T-helper 1 cell (primary cell): ENCODE measurements around the gene RAB27A.

ENCODE experiments used
- DNase-seq, 5 donors: peaks; one replicate each; pipeline ENCODE4 v3.0.0-alpha.2; 2012 to 2020

The RAB27A gene

GRCh38 chr15:55221090-55222011, 68.3 kb downstream of the RAB27A start:
- DNase-seq: peak in 1 of 5 donors; percentile 70

GRCh38 chr15:55220606-55221005, 69.0 kb downstream of the RAB27A start:
- no peak for DNase-seq

DNA sequence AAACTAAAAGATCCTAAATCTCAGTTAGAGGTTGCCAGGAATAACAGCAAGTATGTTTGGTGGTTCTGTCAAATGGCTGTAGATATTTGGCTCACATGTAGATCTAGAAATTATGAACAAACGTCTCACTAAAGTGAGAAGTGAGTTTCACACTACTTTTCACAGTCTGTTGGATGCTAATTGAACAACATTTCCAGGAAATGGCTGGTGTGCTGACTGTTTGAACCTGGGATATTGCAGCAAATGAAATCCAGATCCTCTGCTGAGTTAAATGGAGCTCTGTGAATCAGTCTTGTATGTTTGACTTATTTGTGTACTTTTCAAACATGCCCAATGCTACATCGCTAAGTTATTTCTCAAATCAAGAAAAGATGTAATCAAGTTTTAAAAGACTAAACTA, 71.6 kb downstream of the RAB27A start:
- peak in 1 of 5 donors; percentile 68 for DNase-seq

GRCh38 chr15:55204464-55204863, 85.1 kb downstream of the RAB27A start:
- no peak for DNase-seq

DNA sequence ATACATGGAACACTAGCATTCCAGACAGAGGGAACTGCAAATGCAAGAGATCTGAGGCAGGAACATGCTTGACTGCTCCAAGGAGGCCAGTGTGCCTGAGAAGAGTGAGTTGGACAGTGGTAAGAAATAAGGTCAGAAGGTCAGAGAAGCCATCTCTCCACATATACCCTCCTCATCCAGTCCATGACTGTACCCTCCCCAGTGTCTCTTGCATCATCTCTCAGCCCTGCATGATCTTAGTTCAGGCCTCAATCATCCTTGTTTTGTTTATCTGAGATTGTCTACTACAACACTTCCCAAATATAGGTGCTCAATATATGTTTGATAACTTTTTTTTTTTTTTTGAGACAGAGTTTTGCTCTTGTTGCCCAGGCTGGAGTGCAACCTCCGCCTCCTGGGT, 87.4 kb downstream of the RAB27A start:
- no peak for DNase-seq

- no peak for DNase-seq
These were observed 90.9 kb downstream of the RAB27A start for GRCh38 chr15:55198706-55199105.

GRCh38 chr15:55197719-55198118, 91.9 kb downstream of the RAB27A start:
- no peak for DNase-seq

DNA sequence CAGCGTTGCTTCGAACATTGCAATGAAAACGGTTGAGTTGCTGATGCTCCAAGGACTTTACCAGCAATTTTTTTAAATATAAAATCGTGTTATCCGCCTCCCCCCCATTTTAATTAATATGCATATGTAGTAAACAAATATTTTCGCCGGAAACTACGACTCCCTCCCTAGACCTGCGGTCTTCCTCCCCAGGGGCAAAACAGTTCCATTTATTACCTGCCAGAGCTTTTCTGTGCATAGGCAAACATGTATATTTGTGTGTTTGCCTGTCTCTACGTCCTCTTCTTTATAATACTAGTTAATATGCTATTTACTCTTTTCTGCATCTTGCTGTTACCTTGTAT, 92.3 kb downstream of the RAB27A start:
- DNase-seq: no peak

DNA sequence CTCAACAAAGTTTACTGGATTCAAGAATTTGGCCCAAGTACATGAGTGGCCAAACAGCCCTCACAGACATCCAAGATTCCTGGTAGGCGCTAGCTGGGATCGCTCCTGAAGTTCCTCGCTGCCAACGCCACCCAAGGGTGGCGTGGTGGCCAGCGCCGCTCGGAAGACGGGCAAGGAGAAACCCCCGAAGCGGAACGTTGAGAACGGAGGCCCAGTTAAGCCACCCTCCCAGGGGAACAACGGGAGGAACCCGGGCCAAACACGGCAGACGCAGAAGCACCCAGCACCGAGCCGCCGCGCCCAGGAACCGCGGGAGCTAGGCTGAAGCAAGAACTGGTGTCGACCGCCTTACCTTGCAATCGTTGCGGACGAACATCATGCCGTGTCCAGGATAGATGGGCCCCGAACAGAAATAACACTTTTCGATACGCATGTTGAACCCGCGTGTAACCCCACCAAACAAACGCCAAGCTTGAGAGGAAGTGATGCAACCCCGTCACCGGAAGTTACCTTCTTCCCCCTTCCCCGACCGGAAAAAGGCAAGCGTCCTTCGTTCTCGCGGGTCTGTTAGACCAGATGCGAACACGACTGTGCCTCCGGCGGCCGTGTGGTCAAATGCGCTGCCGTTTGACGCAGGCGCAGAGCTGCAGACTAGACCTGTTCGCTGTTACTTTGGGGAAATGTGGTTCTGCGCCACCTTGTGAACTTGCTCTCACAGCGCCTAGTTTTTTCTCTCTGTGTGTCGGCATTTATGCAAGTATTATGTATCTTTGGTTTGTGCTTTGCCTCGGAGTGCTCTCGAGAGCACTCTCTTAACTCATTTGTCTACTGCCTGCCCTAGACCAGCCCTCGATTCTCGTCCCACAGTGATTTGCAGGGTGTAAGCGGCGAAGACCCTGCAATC, 92.9 kb downstream of the RAB27A start, which contains the start of gene RSL24D1:
Gene RSL24D1, minus strand, starts transcription at position 484 of the 904 bp plus-strand sequence. Its CDS starts 51 bp downstream, at position 433.
- DNase-seq: peak; percentile 92 to 98 (median 94)

DNA sequence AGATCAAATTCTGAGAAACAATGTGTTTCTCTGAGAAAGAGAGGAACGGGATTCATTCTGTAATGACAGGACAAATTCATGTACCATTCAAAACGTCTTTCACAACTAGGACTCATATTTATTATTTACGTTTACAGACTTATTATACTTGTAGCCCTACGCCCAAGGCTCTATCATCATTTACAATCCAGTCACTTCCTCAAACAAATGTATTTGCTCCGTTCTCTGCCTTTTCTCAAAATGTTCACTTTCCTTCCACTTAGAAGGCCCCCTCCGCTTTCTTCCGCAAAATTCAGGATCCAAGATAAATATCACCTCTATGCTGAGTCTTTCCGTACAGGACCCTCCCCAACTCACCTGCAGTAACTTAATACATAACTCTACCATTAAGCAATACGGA, 93.6 kb downstream of the RAB27A start:
- peak in 1 of 5 donors; percentile 4 for DNase-seq

- DNase-seq: peak in 1 of 5 donors; percentile 18
These were observed 95.4 kb downstream of the RAB27A start for GRCh38 chr15:55194256-55194655.

GRCh38 chr15:55186331-55186730, 103.3 kb downstream of the RAB27A start:
- no peak for DNase-seq

GRCh38 chr15:55183679-55184078, 105.9 kb downstream of the RAB27A start:
- DNase-seq: no peak

- DNase-seq: no peak
These were observed 110.5 kb downstream of the RAB27A start for GRCh38 chr15:55179141-55179540.

DNA sequence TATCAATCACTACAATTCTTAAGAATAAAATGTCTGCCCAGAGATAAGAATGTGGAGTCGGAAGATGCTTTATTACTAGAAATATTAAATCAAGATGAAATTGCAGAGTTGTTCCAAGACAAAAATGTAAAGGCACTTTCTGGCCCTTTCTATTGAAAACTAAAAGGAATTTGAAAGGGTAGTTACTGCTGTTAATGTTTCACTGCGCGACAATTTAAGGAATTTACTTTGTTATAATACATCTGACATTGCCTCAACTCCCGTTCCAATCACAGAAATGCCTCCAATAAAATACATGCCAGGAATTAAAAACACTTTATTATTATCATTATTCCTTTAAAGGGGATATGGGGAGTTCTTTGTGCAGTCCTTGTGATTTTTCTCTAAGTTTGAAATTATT, 119.3 kb downstream of the RAB27A start:
- no peak for DNase-seq

GRCh38 chr15:55168350-55168974, 121.2 kb downstream of the RAB27A start:
- peak in 4 of 5 donors; percentile 14 to 56 (median 28) for DNase-seq

GRCh38 chr15:55164284-55164683, 125.3 kb downstream of the RAB27A start:
- no peak for DNase-seq
